Stimulated activated CD8-positive, alpha-beta memory T cell treated with anti-CD3 and anti-CD28 coated beads, Interleukin-12 subunit alpha, Interleukin-12 subunit beta, amount 100 ng/mL, for 1 hour (primary cell): ENCODE data around the gene GALNT9.
"Not testable (repeated sequence)": the region's sequence is repeated elsewhere in the genome, so short reads cannot be mapped to it uniquely, and the experiment has no call there.

Source experiments
- DNase-seq: peaks from one replicate; pipeline ENCODE4 v3.0.0-alpha.2; 2020; ENCODE audit warnings: low read depth

The GALNT9 gene

GRCh38 chr12:132312516-132312915 lies 16.9 kb downstream of the GALNT9 start:
- DNase-seq = no peak

DNA sequence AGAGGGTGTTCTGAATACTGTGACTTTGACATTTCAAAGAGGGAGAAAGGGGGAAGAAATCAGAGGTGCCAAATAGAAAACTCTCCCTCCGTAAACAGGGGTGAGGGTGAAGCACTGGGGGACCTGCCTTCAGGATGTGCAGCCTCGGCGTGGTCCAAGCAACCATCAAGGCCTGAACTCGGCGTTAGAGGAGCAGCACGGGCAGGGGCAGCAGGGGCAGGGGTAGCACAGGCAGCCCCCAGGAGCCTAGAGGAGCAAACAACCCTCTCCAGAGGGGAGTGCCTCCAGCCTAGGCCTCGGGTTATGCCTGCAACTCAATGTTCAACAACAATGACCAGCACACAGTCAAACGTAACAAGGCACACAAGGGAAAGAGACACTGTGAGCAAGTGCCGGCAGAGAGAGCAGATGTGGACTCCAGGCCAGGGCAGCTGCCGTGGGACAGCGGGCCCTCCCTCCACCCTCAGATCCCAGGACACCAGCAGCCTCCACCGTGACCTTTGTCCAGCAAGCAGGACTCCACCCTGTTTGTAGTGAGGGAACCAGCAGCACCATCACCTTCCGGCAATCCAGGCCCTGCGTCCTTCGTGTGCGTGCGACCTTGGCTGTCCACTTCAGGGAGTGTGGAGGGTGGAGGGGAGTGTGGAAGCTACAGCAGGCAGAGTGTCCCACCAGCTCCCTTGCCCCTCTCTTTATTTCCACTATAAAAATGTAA lies 18.0 kb downstream of the GALNT9 start:
- no peak for DNase-seq

- no peak for DNase-seq
These were observed 19.0 kb downstream of the GALNT9 start for GRCh38 chr12:132310181-132311040.

GRCh38 chr12:132309596-132310086 lies 19.7 kb downstream of the GALNT9 start:
- DNase-seq = no peak

- DNase-seq = no peak
These were observed 20.4 kb downstream of the GALNT9 start for GRCh38 chr12:132308853-132309595.

GRCh38 chr12:132307976-132308852 lies 21.2 kb downstream of the GALNT9 start:
- DNase-seq = no peak

- no peak for DNase-seq
These were observed 22.6 kb downstream of the GALNT9 start for GRCh38 chr12:132306885-132307191.

GRCh38 chr12:132305991-132306884 lies 23.2 kb downstream of the GALNT9 start:
- DNase-seq = no peak

GRCh38 chr12:132305560-132305966 lies 23.8 kb downstream of the GALNT9 start:
- DNase-seq = no peak

DNA sequence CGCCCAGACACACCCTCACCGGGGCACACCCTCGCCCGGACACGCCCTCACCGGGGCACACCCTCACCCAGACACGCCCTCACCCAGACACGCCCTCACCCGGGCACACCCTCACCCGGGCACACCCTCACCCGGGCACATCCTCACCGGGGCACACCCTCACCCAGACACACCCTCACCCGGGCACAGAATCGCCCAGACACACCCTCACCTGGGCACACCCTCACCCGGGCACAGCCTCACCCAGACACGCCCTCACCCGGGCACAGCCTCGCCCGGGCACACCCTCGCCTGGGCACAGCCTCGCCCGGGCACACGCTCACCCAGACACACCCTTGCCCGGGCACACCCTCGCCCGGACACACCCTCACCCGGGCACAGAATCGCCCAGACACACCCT lies 24.5 kb downstream of the GALNT9 start:
- DNase-seq = not testable (repeated sequence)

GRCh38 chr12:132303853-132304373 lies 25.5 kb downstream of the GALNT9 start:
- DNase-seq = not testable (repeated sequence)

- no peak for DNase-seq
These were observed 26.7 kb downstream of the GALNT9 start for GRCh38 chr12:132302466-132303358.

- DNase-seq = no peak
These were observed 28.3 kb downstream of the GALNT9 start for GRCh38 chr12:132300789-132301722.

GRCh38 chr12:132296063-132296462 lies 33.3 kb downstream of the GALNT9 start:
- no peak for DNase-seq

DNA sequence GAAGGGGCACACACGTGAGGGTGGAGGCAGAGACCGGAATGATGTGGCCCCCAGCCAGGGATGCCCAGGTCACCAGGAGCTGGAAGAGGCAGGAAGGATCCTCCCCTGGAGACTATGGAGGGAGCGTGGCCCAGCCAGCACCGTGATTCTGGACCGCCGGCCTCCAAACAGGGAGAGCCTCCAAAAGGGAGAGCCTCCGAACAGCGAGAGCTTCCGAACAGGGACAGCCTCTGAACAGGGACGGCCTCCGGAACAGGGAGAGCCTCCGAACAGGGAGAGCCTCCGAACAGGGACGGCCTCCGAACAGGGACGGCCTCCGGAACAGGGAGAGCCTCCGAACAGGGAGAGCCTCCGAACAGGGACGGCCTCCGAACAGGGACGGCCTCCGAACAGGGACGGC lies 33.8 kb downstream of the GALNT9 start:
- DNase-seq = not testable (repeated sequence)

- DNase-seq = no peak
These were observed 34.3 kb downstream of the GALNT9 start for GRCh38 chr12:132295101-132295526.

GRCh38 chr12:132294121-132295034 lies 35.0 kb downstream of the GALNT9 start:
- DNase-seq = no peak
